Measurements from ENCODE around the gene DLL3.

The DLL3 gene

DNA sequence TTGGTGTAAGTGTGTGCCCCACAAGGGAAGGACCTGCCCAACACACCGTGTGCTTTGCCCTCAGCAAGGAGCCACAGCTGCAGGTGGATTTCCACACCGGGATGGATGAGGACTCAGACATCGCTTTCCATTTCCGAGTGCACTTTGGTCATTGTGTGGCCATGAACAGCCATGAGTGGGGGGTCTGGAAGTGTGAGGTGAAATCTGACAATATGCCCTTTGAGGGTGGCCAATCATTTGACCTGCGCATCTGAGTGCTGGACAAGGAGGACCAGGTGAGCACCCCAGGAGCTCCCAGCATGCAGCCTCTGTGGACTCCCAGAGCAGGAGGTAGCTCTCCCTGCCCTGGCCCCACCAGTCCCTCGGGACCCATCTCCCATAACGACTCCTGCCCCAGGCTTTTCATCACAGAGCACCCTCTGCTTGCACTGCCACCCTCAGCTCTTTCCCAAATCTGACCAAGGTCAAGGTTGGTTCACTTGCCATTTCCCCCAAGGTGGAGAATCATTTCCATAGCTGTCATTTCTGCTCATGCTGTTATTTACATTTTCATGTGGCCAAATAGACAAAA is 54.4 kb downstream of the DLL3 start:
- Histone ChIP-seq H3K9me2 (replicated peaks; ENCODE audit: insufficient read depth, low read length) (no peaks in the 10 kb centered on the region), H3K4me3 (ENCODE audit: insufficient read depth, low read length, poor library complexity, severe bottlenecking) (no peak overlapping the region), H3K9me3 (ENCODE audit: insufficient read depth, low read length) (no peaks in the 10 kb centered on the region), H3K36me3 (ENCODE audit: low read length) (no peaks in the 10 kb centered on the region), H3K9ac (ENCODE audit: low read length) (no peak overlapping the region), H4K20me1 (ENCODE audit: low read depth, low read length) (no peaks in the 10 kb centered on the region), H2AFZ (ENCODE audit: low read depth, low read length, severe bottlenecking) (no peak overlapping the region), H3K79me2 (ENCODE audit: insufficient read depth, low read length) (no peaks in the 10 kb centered on the region), H3K27ac (ENCODE audit: low read depth, low read length) (no peak overlapping the region), H3K4me2 (ENCODE audit: low read depth, low read length, poor library complexity, severe bottlenecking) (no peak overlapping the region), H3F3A (ENCODE audit: insufficient read depth) (no peaks in the 10 kb centered on the region), H3K27me3 (ENCODE audit: low read length) (no peaks in the 10 kb centered on the region)
- TF ChIP-seq, protein P1, sequence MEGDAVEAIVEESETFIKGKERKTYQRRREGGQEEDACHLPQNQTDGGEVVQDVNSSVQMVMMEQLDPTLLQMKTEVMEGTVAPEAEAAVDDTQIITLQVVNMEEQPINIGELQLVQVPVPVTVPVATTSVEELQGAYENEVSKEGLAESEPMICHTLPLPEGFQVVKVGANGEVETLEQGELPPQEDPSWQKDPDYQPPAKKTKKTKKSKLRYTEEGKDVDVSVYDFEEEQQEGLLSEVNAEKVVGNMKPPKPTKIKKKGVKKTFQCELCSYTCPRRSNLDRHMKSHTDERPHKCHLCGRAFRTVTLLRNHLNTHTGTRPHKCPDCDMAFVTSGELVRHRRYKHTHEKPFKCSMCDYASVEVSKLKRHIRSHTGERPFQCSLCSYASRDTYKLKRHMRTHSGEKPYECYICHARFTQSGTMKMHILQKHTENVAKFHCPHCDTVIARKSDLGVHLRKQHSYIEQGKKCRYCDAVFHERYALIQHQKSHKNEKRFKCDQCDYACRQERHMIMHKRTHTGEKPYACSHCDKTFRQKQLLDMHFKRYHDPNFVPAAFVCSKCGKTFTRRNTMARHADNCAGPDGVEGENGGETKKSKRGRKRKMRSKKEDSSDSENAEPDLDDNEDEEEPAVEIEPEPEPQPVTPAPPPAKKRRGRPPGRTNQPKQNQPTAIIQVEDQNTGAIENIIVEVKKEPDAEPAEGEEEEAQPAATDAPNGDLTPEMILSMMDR (IDR thresholded peaks at IDR 0.05; ENCODE audit: insufficient read depth, low read length, poor library complexity, severe bottlenecking): no peak
- no peak for TF ChIP-seq EZH2phosphoT487 (conservative IDR thresholded peaks at IDR 0.05; ENCODE audit: low read length)

- Histone ChIP-seq H3K79me2 (ENCODE audit: insufficient read depth, low read length) (no peaks in the 10 kb centered on the region), H3K4me2 (ENCODE audit: low read depth, low read length, poor library complexity, severe bottlenecking) (no peak overlapping the region), H3K9me2 (replicated peaks; ENCODE audit: insufficient read depth, low read length) (no peaks in the 10 kb centered on the region), H3K27ac (ENCODE audit: low read depth, low read length) (no peak overlapping the region), H3K9ac (ENCODE audit: low read length) (no peak overlapping the region), H2AFZ (ENCODE audit: low read depth, low read length, severe bottlenecking) (no peak overlapping the region), H4K20me1 (ENCODE audit: low read depth, low read length) (no peaks in the 10 kb centered on the region), H3F3A (ENCODE audit: insufficient read depth) (no peaks in the 10 kb centered on the region), H3K4me3 (ENCODE audit: insufficient read depth, low read length, poor library complexity, severe bottlenecking) (no peak overlapping the region), H3K36me3 (ENCODE audit: low read length) (no peaks in the 10 kb centered on the region), H3K27me3 (ENCODE audit: low read length) (no peaks in the 10 kb centered on the region), H3K9me3 (ENCODE audit: insufficient read depth, low read length) (no peaks in the 10 kb centered on the region)
- TF ChIP-seq, protein P1 (IDR thresholded peaks at IDR 0.05; ENCODE audit: insufficient read depth, low read length, poor library complexity, severe bottlenecking): no peak
- no peak for TF ChIP-seq EZH2phosphoT487 (conservative IDR thresholded peaks at IDR 0.05; ENCODE audit: low read length)
Observed at GRCh38 chr19:39554701-39555311, 56.1 kb downstream of the DLL3 start.

GRCh38 chr19:39555883-39556282 is 57.1 kb downstream of the DLL3 start:
- Histone ChIP-seq H4K20me1 (ENCODE audit: low read depth, low read length) (no peaks in the 10 kb centered on the region), H3F3A (ENCODE audit: insufficient read depth) (no peaks in the 10 kb centered on the region), H3K27ac (ENCODE audit: low read depth, low read length) (no peak overlapping the region), H2AFZ (ENCODE audit: low read depth, low read length, severe bottlenecking) (no peak overlapping the region), H3K9me2 (replicated peaks; ENCODE audit: insufficient read depth, low read length) (no peaks in the 10 kb centered on the region), H3K4me2 (ENCODE audit: low read depth, low read length, poor library complexity, severe bottlenecking) (no peak overlapping the region), H3K36me3 (ENCODE audit: low read length) (no peaks in the 10 kb centered on the region), H3K4me3 (ENCODE audit: insufficient read depth, low read length, poor library complexity, severe bottlenecking) (no peak overlapping the region), H3K9me3 (ENCODE audit: insufficient read depth, low read length) (no peaks in the 10 kb centered on the region), H3K27me3 (ENCODE audit: low read length) (no peaks in the 10 kb centered on the region), H3K79me2 (ENCODE audit: insufficient read depth, low read length) (no peaks in the 10 kb centered on the region), H3K9ac (ENCODE audit: low read length) (no peak overlapping the region)
- TF ChIP-seq, protein P1 (IDR thresholded peaks at IDR 0.05; ENCODE audit: insufficient read depth, low read length, poor library complexity, severe bottlenecking): no peak
- TF ChIP-seq EZH2phosphoT487 (conservative IDR thresholded peaks at IDR 0.05; ENCODE audit: low read length): no peak

Measured in SU-DHL-6 (cell line).